ENCODE measurements around the gene ART5. TPM values are rescaled to one million over a fixed set of nuclear protein-coding genes. Genes with fewer than 3 reads are reported as not detected.

ART5 gene
- total and polyA plus RNA-seq, 2 experiments from 2014 or later = 6.4 to 12.9 TPM

- no peak overlapping the region for H3K27ac Mint-ChIP-seq
- ATAC-seq = no peak
Measured at GRCh38 chr11:3631331-3631730, 10.5 kb downstream of the ART5 start.

More at GRCh38 chr11:3631331-3631730, 10.5 kb downstream of the ART5 start:
- TF ChIP-seq REST (IDR thresholded peaks at IDR 0.05; ENCODE audit: unreplicated experiment) (no peak), ETS1 (IDR thresholded peaks at IDR 0.05) (no peak), NANOG (IDR thresholded peaks at IDR 0.05; ENCODE audit: borderline replicate concordance) (no peak), STAT1 (IDR thresholded peaks at IDR 0.05; ENCODE audit: unreplicated experiment) (no peak), EZH2 (IDR thresholded peaks at IDR 0.05; ENCODE audit: low read depth, unreplicated experiment) (no peak), CTCF (conservative IDR thresholded peaks at IDR 0.05; ENCODE audit: low read depth in 2 of 2) (no peak), EZH2phosphoT487 (IDR thresholded peaks at IDR 0.05; ENCODE audit: unreplicated experiment) (no peak)
- Histone ChIP-seq H3K4me2 (no peak overlapping the region), H3K79me2 (replicated peaks; ENCODE audit: insufficient read depth) (no peaks in the 10 kb centered on the region), H3K27ac (ENCODE audit: low read depth) (no peak overlapping the region), H2AFZ (no peak overlapping the region), H3F3A (replicated peaks; ENCODE audit: low read depth) (no peaks in the 10 kb centered on the region), H4K20me1 (replicated peaks; ENCODE audit: insufficient read depth) (no peaks in the 10 kb centered on the region), H3K36me3 (ENCODE audit: insufficient read depth) (no peaks in the 10 kb centered on the region), H3K27me3 (ENCODE audit: insufficient read depth) (no peaks in the 10 kb centered on the region), H3K9me2 (ENCODE audit: insufficient read depth) (no peaks in the 10 kb centered on the region), H3K4me3 (no peak overlapping the region), H3K4me1 (ENCODE audit: insufficient read depth) (no peaks in the 10 kb centered on the region)
- Mint-ChIP-seq H3K4me1 (no peaks in the 10 kb centered on the region), H3K9me3 (no peaks in the 10 kb centered on the region; the same call in 2 of the 3 replicates), H3K27me3 (ENCODE audit: insufficient read depth, low read depth, poor library complexity) (peaks cover 9% of the 10 kb centered on the region), H3K36me3 (ENCODE audit: low read depth) (no peaks in the 10 kb centered on the region; the same call in 2 of the 3 replicates), H3K4me3 (no peak overlapping the region)
- DNase-seq (ENCODE audit: low spot score) = no peak

Measured in GM23338 (cell line).